ENCODE data around the gene STXBP6. TPM values are rescaled to one million over a fixed set of nuclear protein-coding genes. Genes with fewer than 3 reads are reported as not detected.

Gene STXBP6
- total and polyA plus RNA-seq, 2 of the 13 experiments (the other 11 are each of a cell fraction or from before 2014, with no cell fraction given), result 35.3 to 42.8 TPM

GRCh38 chr14:24938593-24938992, 111.4 kb downstream of the STXBP6 start:
- Histone ChIP-seq H2AFZ (ENCODE audit: low read length) (no peak overlapping the region), H3K27me3 (ENCODE audit: control insufficient read depth in 1 of 2, insufficient read depth in 2 of 2, low read length in 2 of 2) (no peaks in the 10 kb centered on the region), H3K4me1 (ENCODE audit: insufficient read depth, low read length) (peaks cover 16% of the 10 kb centered on the region), H3K79me2 (ENCODE audit: insufficient read depth, low read length) (no peaks in the 10 kb centered on the region), H3K4me3 (replicated peaks in 1 of 3; ENCODE audit: insufficient read depth in 1 of 3, low read depth in 2 of 3, low read length in 3 of 3) (no peak overlapping the region), H4K20me1 (ENCODE audit: insufficient read depth, low read length) (no peaks in the 10 kb centered on the region), H3K9me3 (ENCODE audit: low read length) (no peaks in the 10 kb centered on the region), H3K27ac (ENCODE audit: extremely low read length, insufficient read depth, low read length) (no peak overlapping the region), H3K36me3 (replicated peaks in 1 of 2; ENCODE audit: control insufficient read depth in 1 of 2, insufficient read depth in 2 of 2, low read length in 2 of 2) (no peaks in the 10 kb centered on the region), H3K4me2 (ENCODE audit: low read depth, low read length) (no peak overlapping the region), H3K9ac (ENCODE audit: insufficient read depth, low read depth, low read length) (no peak overlapping the region)
- no peak for TF ChIP-seq E2F1 (CRISPR knock-in tag; IDR thresholded peaks at IDR 0.05)
- no peak for TF ChIP-seq SPEN (CRISPR knock-in tag; IDR thresholded peaks at IDR 0.05; ENCODE audit: low read depth)
- TF ChIP-seq JUNB (CRISPR knock-in tag; IDR thresholded peaks at IDR 0.05; ENCODE audit: borderline replicate concordance), result no peak
- TF ChIP-seq DMTF1 (CRISPR knock-in tag; IDR thresholded peaks at IDR 0.05), result no peak
- no peak for TF ChIP-seq NFIB (CRISPR knock-in tag; IDR thresholded peaks at IDR 0.05; ENCODE audit: borderline replicate concordance)
- TF ChIP-seq ZNF552 (CRISPR knock-in tag; IDR thresholded peaks at IDR 0.05; ENCODE audit: borderline replicate concordance), result no peak
- TF ChIP-seq ZNF224 (CRISPR knock-in tag; IDR thresholded peaks at IDR 0.05), result no peak
- TF ChIP-seq TOE1 (CRISPR knock-in tag; IDR thresholded peaks at IDR 0.05), result no peak
- TF ChIP-seq PHF5A (CRISPR knock-in tag; IDR thresholded peaks at IDR 0.05; ENCODE audit: low read depth, unreplicated experiment), result no peak
- TF ChIP-seq ZNF737 (CRISPR knock-in tag; IDR thresholded peaks at IDR 0.05; ENCODE audit: borderline replicate concordance), result no peak
- TF ChIP-seq ZNF646 (CRISPR knock-in tag; IDR thresholded peaks at IDR 0.05), result no peak
- TF ChIP-seq ZNF337 (CRISPR knock-in tag; IDR thresholded peaks at IDR 0.05; ENCODE audit: borderline replicate concordance, low read depth), result no peak
- TF ChIP-seq YY1 (IDR thresholded peaks at IDR 0.05; ENCODE audit: insufficient read depth, insufficient replicate concordance, low read depth, low read length), result no peak
- TF ChIP-seq MED13 (CRISPR knock-in tag; IDR thresholded peaks at IDR 0.05), result no peak
- no TSS peak for BruUV-seq (replicated peaks)
- in situ Hi-C loops (cut with HindIII; ENCODE audit: extremely low pct_ligation_motif_present, low pct_unique_long_range_greater_than_20kb), result no loop called here
- no peak for DNase-seq (ENCODE audit: low spot score)
- intact Hi-C loops (cut with micrococcal nuclease; ENCODE audit: unreplicated experiment), result no loop called here
- WGBS (ENCODE audit: low lambda C conversion rate), result 53% methylated on average over 1 of the region's 1 CpG
- POLR2A ChIA-PET, result no interaction called here
- FAIRE-seq, result no peak
- no peak for ATAC-seq
- CTCF ChIA-PET (ENCODE audit: low intra/inter-chr PET ratio, low total read pairs), result no interaction called here

Measured in HepG2 (cell line).